Tibial artery (tissue), 4 donors: ENCODE data around the gene ZBTB40.

Experiments used
- DNase-seq, 2 donors: peaks; one replicate each; pipeline ENCODE4 v3.0.0-alpha.2; 2019
- H3K27ac ChIP-seq, 2 donors: fragments of 200-600 bp; sonication (generic) in 1 of 2; 1 replicate in 1 of 2; 2 replicates in 1 of 2; pipeline ENCODE4 v1.5.1; 2018 to 2019; ENCODE audit warnings: mild to moderate bottlenecking in 1 of 2
- H3K27me3 ChIP-seq, 2 donors: fragments of 200-600 bp; sonication (generic) in 1 of 2; one replicate each; pipeline versions ENCODE4 v1.5.1 to v1.6.0; 2016 to 2019
- H3K36me3 ChIP-seq, 3 donors: fragments of 200-600 bp; sonication (generic) in 2 of 3; one replicate each; pipeline ENCODE4 v1.5.1; 2016 to 2019; ENCODE audit warnings: mild to moderate bottlenecking in 2 of 3
- H3K4me1 ChIP-seq, 4 donors: fragments of 200-600 bp; sonication (generic) in 2 of 4; 1 replicate in 3 of 4; 2 replicates in 1 of 4; pipeline ENCODE4 v1.5.1; 2016 to 2019
- H3K4me3 ChIP-seq, 2 donors: fragments of 200-600 bp; sonication (generic) in 1 of 2; 1 replicate in 1 of 2; 2 replicates in 1 of 2; pipeline ENCODE4 v1.5.1; 2018 to 2019; ENCODE audit warnings: mild to moderate bottlenecking in 2 of 2
- H3K9me3 ChIP-seq, 3 donors: fragments of 200-600 bp; sonication (generic) in 1 of 3; one replicate each; pipeline ENCODE4 v1.5.1; 2016 to 2019
- CTCF ChIP-seq, 2 experiments: fragments of 200-600 bp in 1 of 2; fragments of 450-650 bp in 1 of 2; IDR thresholded peaks; one replicate each; pipeline ENCODE4 v1.5.1; 2017 to 2019; ENCODE audit warnings: antibody characterized with exemption in 2 of 2, mild to moderate bottlenecking in 1 of 2, moderate library complexity in 1 of 2
- intact Hi-C: fragments of 100-400 bp; cut with DNase I; formaldehyde crosslinking; loops from one replicate; pipeline ENCODE4 v1.15.0; 2023; ENCODE audit warnings: low total_unique reads

Gene ZBTB40

GRCh38 chr1:22533244-22533895, 81.7 kb downstream of the ZBTB40 start:
- DNase-seq, result no peak
- Histone ChIP-seq H3K9me3 (no peaks in the 10 kb centered on the region), H3K27ac (no peak overlapping the region), H3K27me3 (no peaks in the 10 kb centered on the region), H3K4me3 (no peak overlapping the region), H3K36me3 (peaks cover 0 to 30% (median 3%) of the 10 kb centered on the region in 3 donors), H3K4me1 (peaks cover 0 to 23% (median 19%) of the 10 kb centered on the region in 4 donors)
- intact Hi-C loops, result loop anchor here (10.0 kb wide), 1 partner anchor 111 kb away; the partner anchor contains the start of gene C1QC
- no peak for TF ChIP-seq CTCF (IDR thresholded peaks at IDR 0.05)

- Histone ChIP-seq H3K27me3 (no peaks in the 10 kb centered on the region), H3K4me3 (no peak overlapping the region), H3K27ac (no peak overlapping the region), H3K36me3 (peaks cover 0 to 25% (median 3%) of the 10 kb centered on the region in 3 donors), H3K4me1 (peaks cover 0 to 20% (median 17%) of the 10 kb centered on the region in 4 donors), H3K9me3 (no peaks in the 10 kb centered on the region)
- DNase-seq, result no peak
- TF ChIP-seq CTCF (IDR thresholded peaks at IDR 0.05), result no peak
- intact Hi-C loops, result loop anchor here (10.0 kb wide), 1 partner anchor 110 kb away; the partner anchor contains the start of gene C1QC
Observed at GRCh38 chr1:22534951-22535350, 83.3 kb downstream of the ZBTB40 start.

- no peak overlapping the region for H3K4me3 ChIP-seq
- no peak for DNase-seq
Observed at GRCh38 chr1:22535399-22535798, 83.7 kb downstream of the ZBTB40 start.

GRCh38 chr1:22536506-22536905, 84.9 kb downstream of the ZBTB40 start:
- no peak overlapping the region for H3K27ac ChIP-seq
- H3K4me1 ChIP-seq, result peaks cover 0 to 4% (median 2%) of the 10 kb centered on the region in 4 donors
- H3K36me3 ChIP-seq, result peaks cover 0 to 25% (median 3%) of the 10 kb centered on the region in 3 donors
- intact Hi-C loops, result loop anchor here (10.0 kb wide), 1 partner anchor 108 kb away; the partner anchor contains the start of gene C1QC
- H3K4me3 ChIP-seq, result no peak overlapping the region
- no peak for TF ChIP-seq CTCF (IDR thresholded peaks at IDR 0.05)
- no peaks in the 10 kb centered on the region for H3K9me3 ChIP-seq
- H3K27me3 ChIP-seq, result no peaks in the 10 kb centered on the region
- DNase-seq, result no peak

More at GRCh38 chr1:22535399-22535798, 83.7 kb downstream of the ZBTB40 start:
- Histone ChIP-seq H3K27me3 (no peaks in the 10 kb centered on the region), H3K9me3 (no peaks in the 10 kb centered on the region), H3K4me1 (peaks cover 0 to 15% (median 14%) of the 10 kb centered on the region in 4 donors), H3K27ac (no peak overlapping the region), H3K36me3 (peaks cover 0 to 25% (median 3%) of the 10 kb centered on the region in 3 donors)
- intact Hi-C loops, result loop anchor here (10.0 kb wide), 1 partner anchor 109 kb away; the partner anchor contains the start of gene C1QC
- TF ChIP-seq CTCF (IDR thresholded peaks at IDR 0.05), result no peak

- no peak overlapping the region for H3K4me3 ChIP-seq
- no peaks in the 10 kb centered on the region for H3K4me1 ChIP-seq
- intact Hi-C loops, result loop anchor here (10.0 kb wide), 1 partner anchor 107 kb away; the partner anchor contains the start of gene C1QC
- H3K27ac ChIP-seq, result no peak overlapping the region
- no peak for TF ChIP-seq CTCF (IDR thresholded peaks at IDR 0.05)
- H3K27me3 ChIP-seq, result peaks cover 0 to 3% of the 10 kb centered on the region in 2 donors
- peaks cover 0 to 25% (median 3%) of the 10 kb centered on the region in 3 donors for H3K36me3 ChIP-seq
- no peaks in the 10 kb centered on the region for H3K9me3 ChIP-seq
- DNase-seq, result no peak
Observed at GRCh38 chr1:22537441-22538139, 85.9 kb downstream of the ZBTB40 start.
